Hypothalamus (tissue), 51 donors: ENCODE results near the gene INO80.

Source experiments
- DNase-seq, 51 donors: peaks; one replicate each; lab custom pipeline; 2025; lab: John Stamatoyannopoulos, UW

The INO80 gene

DNA sequence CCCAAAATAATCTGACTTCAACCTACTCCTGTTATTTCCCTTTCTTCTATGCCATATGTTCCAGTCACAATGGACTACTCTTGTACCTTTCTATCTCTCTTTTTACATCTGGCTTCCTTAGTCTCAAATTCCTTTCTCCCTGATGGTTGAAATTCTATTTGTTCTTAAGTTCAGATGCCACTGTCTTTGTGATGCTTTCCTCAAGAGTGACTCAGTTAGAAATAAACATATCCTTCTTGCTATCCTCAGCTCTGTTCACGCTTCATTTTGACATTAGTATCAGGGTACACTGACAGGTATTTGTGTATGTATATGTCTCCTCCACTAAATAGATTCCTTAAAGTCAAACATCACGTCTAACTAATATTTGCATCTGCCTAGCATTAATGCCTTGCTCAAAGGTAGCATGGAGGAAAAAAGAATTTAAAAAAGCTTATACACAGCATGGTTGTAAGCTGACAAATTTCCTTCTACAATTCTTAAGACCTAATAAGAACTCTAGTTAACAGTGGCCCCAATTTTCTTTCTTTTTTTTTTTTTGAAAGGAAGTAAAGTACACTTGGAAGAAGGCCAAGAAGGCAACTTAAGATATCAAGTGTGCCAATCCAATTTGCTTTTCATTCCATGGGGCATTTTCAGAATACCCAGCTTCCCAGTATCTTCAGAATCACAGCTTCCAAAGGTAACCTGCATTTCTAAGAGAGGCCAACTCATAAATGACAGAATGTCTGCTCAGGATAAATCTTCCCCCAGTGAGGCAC, 104.8 kb downstream of the INO80 start:
- no peak for DNase-seq

DNA sequence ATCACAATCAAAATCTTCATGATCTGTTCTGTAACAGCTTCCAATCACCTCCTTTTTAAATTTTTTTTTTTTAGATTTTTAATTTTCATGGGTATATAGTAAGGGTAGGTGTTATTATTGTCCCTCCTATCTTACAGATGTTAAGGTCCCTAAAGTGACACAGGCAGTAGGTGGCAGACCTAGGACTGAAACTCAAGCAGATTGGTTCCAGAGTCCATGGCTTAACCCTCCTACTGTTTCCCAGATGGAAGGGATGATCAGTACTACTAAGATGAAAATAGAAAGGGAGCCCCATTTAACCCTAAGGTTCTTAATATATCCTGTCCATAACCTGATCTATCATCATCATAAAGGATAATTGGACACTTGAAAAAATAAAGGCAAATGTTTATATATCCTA, 105.7 kb downstream of the INO80 start:
- no peak for DNase-seq

DNA sequence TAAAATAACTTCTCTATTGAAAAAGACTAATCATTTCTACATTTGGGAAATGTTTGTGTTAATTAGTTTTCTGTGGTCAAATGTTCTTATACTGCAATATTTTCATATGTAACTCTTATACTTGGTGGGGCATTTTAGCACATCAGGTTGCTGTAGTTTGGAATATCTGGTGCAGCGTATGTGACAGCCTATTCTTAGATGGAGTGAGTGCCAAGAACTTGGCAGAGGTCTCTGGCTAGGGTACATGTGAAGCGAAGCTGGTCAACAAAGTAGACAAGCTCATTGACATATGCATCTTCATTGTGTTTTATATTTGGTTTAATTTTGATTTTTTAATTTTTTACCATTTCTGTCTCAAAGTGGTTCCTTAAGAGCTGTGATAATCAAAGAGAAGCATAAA, 109.6 kb downstream of the INO80 start:
- no peak for DNase-seq

- DNase-seq: no peak
Observed at GRCh38 chr15:41004490-41004889, 111.6 kb downstream of the INO80 start.

GRCh38 chr15:41001524-41002214, 114.4 kb downstream of the INO80 start:
- no peak for DNase-seq

DNA sequence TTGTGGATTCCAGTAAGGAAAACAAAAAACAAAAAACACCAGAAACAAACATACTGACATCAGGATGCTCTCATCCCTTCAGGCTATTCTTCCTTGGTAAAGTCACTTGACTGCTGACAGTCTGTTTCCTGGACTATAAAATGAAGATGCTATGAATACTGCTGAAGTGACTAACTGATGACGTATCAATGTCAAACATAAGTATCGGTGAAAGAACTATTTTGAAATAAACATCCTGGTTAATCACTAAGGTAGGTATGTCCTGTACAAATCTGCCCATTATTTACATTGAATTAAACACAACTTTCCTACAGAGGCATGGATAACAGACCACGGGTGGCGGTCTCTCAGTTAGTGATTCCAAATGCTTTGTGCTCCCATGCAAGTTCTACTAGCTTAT, 116.9 kb downstream of the INO80 start:
- no peak for DNase-seq

GRCh38 chr15:40995656-40996055, 120.4 kb downstream of the INO80 start:
- no peak for DNase-seq

GRCh38 chr15:40992825-40993224, 123.3 kb downstream of the INO80 start:
- no peak for DNase-seq

DNA sequence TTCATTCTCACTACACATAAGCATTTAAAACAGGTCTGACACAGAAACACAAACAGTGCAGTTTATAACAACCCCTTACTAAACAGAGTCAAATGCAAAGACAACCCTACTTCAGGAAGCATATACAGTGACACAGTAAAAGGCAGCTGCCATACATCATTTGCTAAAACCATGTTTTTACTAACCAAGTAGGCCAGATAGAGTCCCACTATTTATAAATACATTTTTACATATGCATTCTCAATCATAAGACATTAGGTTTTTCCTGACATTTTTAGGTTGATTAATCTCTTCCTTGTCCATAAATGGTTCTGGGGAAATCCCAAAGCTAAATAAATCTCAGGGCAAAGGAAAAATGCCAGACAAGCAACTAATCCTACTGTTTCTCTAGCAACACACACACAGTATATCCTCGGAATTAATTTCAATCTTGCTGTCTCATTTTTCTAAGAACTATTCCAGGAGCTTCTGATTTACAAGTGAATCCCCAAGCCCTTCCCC, 123.8 kb downstream of the INO80 start:
- DNase-seq: no peak

DNA sequence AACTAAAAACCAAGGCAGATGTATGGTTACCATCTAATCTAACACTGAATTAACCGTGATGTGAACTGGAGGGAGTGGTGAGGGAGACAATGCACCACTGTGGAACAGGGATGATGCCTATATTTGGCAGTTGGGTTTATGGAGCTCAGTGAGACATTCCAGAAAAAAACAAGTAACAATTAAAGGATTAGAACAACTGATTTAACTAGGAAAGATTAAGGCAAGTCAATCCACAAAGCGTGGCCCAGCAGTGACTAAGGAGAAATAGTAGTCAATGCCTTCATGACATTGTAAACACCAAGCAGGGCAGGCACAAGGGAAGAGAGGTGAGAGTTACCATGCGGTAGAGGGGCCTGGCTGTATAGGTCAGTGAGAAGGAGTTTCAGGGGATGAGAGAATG, 124.7 kb downstream of the INO80 start:
- DNase-seq: no peak

- no peak for DNase-seq
Observed at GRCh38 chr15:40990789-40991188, 125.3 kb downstream of the INO80 start.

- no peak for DNase-seq
Observed at GRCh38 chr15:40990080-40990479, 126.0 kb downstream of the INO80 start.

- DNase-seq: no peak
Observed at GRCh38 chr15:40988156-40988555, 127.9 kb downstream of the INO80 start.

DNA sequence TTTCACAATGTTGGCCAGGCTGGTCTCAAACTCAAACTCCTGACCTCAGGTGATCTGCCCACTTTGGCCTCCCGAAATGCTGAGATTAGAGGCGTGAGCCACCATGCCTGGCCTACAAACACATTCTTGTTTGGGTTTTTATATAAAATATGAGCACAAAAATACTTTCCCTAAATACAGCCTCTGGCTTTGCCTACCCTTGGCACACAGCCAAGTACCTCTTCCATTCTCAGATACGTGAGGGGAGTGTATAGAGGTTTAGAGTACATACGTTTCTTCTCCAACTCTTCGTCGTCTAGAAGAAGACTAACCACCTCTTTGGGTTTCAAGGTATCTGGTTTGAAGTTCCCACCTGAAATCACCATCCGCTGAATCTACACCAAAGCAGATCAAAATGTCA, 129.3 kb downstream of the INO80 start:
- no peak for DNase-seq

- DNase-seq: no peak
Observed at GRCh38 chr15:40985541-40986330, 130.3 kb downstream of the INO80 start.

DNA sequence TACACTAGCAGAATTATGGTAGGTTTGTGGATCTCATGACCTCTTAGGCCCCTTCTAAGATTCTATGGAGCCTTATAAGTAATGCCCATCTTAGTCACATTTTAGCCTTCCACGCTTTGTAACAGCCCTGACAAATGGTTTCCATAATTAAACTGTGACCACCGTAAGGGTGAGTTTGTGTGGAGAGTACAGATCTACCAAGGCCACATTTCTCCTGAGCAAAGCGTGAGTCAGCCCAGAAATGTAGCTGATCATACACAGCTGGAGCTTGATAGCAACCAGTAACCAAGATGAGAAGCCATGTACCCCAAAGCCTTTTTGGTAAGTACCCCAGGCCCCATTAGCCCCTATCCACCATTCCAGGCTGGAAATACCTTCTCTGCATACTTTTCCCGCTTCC, 131.1 kb downstream of the INO80 start:
- no peak for DNase-seq

DNA sequence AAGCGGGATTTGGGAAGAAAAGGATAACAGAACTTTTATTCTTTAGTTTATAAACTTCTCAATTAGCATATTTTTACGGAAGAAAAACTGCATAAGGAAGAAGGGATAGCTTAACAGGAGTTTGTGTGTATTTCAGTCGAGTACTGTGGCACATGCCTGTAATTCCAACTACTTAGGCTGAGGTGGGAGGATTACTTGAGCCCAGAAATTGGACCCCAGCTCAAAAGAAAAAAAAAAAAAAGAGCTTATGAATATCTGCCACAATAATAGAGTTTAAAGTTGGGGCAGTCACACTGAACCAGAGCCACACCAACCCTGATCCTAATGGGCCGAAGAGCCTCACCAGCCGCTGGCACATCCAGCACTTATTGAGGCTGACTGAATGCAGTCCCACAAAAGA, 131.7 kb downstream of the INO80 start:
- no peak for DNase-seq

DNA sequence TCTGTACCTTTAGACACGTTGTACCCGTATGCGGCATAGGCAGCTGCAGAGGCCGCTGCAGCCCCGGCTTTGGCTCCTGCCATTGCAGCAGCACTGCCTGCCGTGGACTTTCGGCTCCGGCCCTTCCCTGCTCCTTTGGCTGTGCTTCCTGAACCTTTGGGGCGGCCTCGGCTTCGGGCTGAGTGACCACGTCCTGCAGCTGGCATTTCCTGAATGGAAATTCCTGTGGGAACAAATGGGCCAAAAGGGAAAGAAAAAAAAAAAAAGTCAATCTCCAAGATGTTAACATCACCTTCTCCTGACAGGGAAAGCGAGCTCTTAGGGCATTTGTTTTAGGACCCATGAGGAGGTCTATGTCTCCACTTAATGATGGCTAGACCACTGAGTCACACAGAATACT, 133.2 kb downstream of the INO80 start:
- DNase-seq: no peak

DNA sequence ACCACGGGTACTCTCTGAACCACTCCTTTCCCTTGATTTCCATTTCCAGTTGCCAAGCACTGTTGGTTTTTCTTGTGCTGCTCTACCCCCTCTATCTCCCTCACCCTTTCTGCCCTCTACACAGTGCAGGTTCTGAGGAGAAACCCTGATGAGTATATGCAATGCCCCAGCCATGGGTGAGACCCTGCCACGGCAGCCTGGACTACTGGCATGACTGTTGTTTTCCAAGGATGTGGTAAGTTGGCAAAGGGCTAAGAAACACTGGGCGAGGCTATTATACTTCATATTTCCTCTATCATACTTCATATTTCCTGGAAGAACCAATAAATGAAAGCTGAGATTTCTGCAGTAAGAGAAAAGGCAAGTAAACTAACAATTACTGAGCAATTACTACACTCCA, 134.9 kb downstream of the INO80 start:
- no peak for DNase-seq

DNA sequence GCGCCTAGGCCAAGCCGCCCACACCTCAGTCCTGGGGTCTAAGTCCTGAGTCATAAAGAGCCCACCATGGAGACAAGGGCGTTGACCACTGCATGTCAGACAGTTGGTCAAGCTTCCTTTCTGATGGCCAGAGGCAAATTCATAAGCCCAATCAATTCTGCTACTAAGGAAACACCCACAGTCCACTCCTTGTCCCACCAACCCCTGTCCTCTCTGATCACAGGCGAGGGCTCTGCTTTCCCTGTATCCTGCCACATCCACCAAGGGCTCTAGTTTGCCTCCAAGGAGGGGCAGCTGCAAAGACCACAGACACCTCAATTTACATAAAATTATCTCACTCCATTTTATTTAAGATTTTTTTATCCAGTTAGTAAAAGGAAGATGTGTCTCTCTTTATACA, 137.5 kb downstream of the INO80 start:
- no peak for DNase-seq

DNA sequence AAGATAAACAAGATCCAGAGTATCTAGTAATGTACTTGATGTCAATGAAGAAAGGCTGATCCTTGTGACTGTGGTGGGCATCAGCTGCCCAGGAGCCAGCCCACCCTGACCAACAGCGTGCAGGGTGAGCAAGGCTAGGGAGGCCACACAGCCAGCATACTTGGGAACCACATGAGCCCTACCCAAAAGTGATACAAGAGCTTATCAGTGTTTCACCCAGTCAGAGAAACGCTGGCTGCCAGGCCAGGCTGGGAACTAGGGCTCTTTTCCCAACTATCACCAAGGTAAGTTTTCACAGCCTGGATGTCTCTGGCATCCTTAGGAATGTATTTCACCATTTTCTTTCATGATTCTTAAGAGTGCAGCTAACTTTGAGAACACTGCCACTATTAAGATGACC, 137.9 kb downstream of the INO80 start:
- DNase-seq: no peak

DNA sequence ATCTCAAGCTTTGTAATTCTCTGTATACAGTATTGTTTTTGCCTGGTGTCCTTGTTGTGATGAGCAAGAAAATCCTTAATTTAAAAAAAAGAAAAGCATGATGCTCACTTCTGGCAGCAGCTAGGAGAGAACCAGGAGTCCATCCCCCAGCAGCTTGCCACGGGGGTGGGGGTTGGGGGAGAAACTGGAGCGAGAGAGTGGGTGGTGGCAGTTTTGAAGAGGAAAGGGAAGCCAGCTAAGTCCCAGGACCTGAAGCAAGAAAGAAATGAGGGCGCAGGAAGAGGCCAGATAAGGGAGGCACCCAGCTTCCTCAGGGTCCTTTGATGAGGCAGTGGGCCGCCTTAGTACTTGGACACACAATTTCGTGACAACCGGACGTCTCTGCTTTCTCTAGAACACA, 139.3 kb downstream of the INO80 start:
- peak in 1 of 51 donors; percentile 24 for DNase-seq
